ENCODE data around the gene CPT1A. TPM values are rescaled to one million over a fixed set of nuclear protein-coding genes. Genes with fewer than 3 reads are reported as not detected.

The CPT1A gene
- total and polyA plus RNA-seq, 8 donors = 7.0 to 103 (median 30.1) TPM

DNA sequence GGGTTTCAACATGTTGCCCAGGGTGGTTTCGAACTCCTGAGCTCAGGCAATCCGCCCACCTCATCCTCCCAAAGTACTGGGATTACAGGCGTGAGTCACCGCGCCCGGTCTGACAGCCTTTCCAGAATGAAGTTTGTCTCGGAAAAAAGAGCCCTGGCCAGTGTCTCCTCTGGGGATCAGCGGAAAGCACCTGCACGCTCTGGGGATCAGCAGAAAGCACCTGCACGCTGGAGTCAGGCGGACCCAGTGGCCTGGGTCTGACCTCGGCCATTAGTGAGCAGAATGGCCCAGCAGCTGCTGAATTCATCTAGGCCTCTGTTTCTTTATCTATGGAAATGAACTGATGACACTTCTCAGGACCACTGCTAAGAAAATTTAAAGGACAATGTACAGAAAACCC is 79.9 kb downstream of the CPT1A start:
- peaks cover 64 to 100% (median 100%) of the 10 kb centered on the region in 4 donors for H3K36me3 ChIP-seq
- no peaks in the 10 kb centered on the region for H3K9me3 ChIP-seq
- DNase-seq = no peak
- 81 to 89% (median 85%) methylated on average over 12 of the region's 12 CpGs for WGBS, 5 donors
- H3K4me3 ChIP-seq = no peak overlapping the region
- no peak overlapping the region for H3K27ac ChIP-seq
- TF ChIP-seq POLR2A (IDR thresholded peaks at IDR 0.05) (no peak), POLR2AphosphoS5 (IDR thresholded peaks at IDR 0.05) (no peak), EP300 (IDR thresholded peaks at IDR 0.05) (no peak)
- TF ChIP-seq, protein P1, sequence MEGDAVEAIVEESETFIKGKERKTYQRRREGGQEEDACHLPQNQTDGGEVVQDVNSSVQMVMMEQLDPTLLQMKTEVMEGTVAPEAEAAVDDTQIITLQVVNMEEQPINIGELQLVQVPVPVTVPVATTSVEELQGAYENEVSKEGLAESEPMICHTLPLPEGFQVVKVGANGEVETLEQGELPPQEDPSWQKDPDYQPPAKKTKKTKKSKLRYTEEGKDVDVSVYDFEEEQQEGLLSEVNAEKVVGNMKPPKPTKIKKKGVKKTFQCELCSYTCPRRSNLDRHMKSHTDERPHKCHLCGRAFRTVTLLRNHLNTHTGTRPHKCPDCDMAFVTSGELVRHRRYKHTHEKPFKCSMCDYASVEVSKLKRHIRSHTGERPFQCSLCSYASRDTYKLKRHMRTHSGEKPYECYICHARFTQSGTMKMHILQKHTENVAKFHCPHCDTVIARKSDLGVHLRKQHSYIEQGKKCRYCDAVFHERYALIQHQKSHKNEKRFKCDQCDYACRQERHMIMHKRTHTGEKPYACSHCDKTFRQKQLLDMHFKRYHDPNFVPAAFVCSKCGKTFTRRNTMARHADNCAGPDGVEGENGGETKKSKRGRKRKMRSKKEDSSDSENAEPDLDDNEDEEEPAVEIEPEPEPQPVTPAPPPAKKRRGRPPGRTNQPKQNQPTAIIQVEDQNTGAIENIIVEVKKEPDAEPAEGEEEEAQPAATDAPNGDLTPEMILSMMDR (IDR thresholded peaks at IDR 0.05) = no peak
- intact Hi-C loops (cut with DNase I; ENCODE audit: low total_unique reads) = no loop called here
- H3K27me3 ChIP-seq = no peaks in the 10 kb centered on the region
- H3K4me1 ChIP-seq = no peaks in the 10 kb centered on the region

DNA sequence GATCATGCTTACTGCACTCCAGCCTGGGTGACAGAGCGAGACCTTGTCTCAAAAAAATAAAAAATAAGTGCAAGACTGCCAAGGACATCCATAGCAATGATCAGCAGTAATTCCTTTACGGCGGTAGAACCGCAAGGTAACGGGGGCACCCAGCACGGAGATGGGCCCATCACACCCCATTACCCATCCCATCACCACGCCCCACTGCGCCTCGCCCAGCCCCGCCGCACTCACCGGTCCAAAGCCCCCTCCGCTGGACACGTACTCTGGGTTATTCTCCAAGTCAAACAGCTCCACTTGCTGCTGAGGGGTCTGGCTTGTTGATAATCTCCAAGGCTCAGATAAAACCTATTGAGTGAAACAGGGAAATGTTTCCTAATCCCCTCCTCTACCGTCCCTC is 81.7 kb downstream of the CPT1A start:
- H3K27me3 ChIP-seq = no peaks in the 10 kb centered on the region
- H3K4me3 ChIP-seq = no peak overlapping the region
- H3K9me3 ChIP-seq = no peaks in the 10 kb centered on the region
- H3K36me3 ChIP-seq = peaks cover 57 to 100% (median 93%) of the 10 kb centered on the region in 4 donors
- no peak for DNase-seq
- intact Hi-C loops (cut with DNase I; ENCODE audit: low total_unique reads) = no loop called here
- H3K4me1 ChIP-seq = no peaks in the 10 kb centered on the region
- H3K27ac ChIP-seq = no peak overlapping the region
- WGBS, 5 donors = 83 to 93% (median 89%) methylated on average over 15 of the region's 15 CpGs
- no peak for TF ChIP-seq POLR2AphosphoS5 (IDR thresholded peaks at IDR 0.05)
- TF ChIP-seq, protein P1 (IDR thresholded peaks at IDR 0.05) = no peak
- no peak for TF ChIP-seq POLR2A (IDR thresholded peaks at IDR 0.05)
- no peak for TF ChIP-seq EP300 (IDR thresholded peaks at IDR 0.05)

DNA sequence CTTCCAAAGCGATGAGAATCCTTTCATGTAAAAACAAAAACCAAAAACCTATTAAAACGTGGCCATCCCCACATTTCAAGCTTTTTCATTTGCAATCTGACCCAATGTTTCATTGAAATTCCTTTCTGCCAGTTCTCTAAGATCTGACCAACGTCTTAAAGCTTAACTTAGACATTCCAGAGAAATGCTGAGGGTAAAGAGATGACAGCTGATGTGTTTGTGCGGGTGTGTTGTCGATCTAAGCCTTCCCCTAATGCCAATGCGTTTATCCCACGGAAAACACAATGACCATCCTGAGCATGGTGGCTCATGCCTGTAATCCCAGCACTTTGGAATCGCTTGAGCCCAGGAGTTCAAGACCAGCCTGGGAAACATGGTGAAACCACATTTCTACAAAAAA is 84.0 kb downstream of the CPT1A start:
- no peaks in the 10 kb centered on the region for H3K27me3 ChIP-seq
- 80 to 88% (median 84%) methylated on average over 8 of the region's 8 CpGs for WGBS, 5 donors
- intact Hi-C loops (cut with DNase I; ENCODE audit: low total_unique reads) = no loop called here
- H3K27ac ChIP-seq = no peak overlapping the region
- TF ChIP-seq, protein P1 (IDR thresholded peaks at IDR 0.05) = no peak
- TF ChIP-seq POLR2AphosphoS5 (IDR thresholded peaks at IDR 0.05) = no peak
- TF ChIP-seq POLR2A (IDR thresholded peaks at IDR 0.05) = no peak
- no peak for TF ChIP-seq EP300 (IDR thresholded peaks at IDR 0.05)
- H3K4me3 ChIP-seq = no peak overlapping the region
- DNase-seq = no peak
- no peaks in the 10 kb centered on the region for H3K9me3 ChIP-seq
- H3K4me1 ChIP-seq = no peaks in the 10 kb centered on the region
- H3K36me3 ChIP-seq = peaks cover 50 to 88% (median 75%) of the 10 kb centered on the region in 4 donors

DNA sequence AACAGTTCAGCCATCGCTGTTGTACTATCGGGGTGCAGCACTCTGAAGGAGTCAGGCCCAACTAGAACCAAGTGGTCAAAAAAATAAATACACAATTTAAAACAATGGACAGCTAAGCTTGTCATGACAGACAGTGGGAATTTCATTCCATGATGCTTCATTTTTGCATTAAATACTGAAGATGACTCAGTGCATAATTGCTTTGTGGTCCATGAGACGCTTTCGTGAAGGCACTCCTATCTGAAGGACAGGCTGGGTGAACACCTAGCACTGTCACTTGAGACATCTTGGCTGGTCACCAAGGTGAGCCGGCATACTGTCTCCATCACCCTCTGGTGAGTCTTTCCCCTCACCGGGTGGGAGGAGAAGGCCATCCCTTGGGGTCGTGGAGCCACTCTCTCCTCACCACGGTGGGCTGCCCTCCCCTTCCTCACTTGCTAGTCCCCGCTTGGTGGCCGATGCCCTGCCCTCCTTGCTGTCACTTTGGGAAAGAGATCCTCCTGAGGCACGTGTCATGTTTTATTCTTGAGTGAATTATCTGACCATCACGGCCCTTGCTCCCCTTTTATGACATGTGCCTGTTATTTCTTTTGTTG is 85.4 kb downstream of the CPT1A start:
- Histone ChIP-seq H3K27me3 (no peaks in the 10 kb centered on the region), H3K9me3 (no peaks in the 10 kb centered on the region), H3K36me3 (peaks cover 40 to 74% (median 61%) of the 10 kb centered on the region in 4 donors), H3K4me1 (peaks cover 0 to 9% (median 8%) of the 10 kb centered on the region in 4 donors), H3K27ac (no peak overlapping the region), H3K4me3 (no peak overlapping the region)
- intact Hi-C loops (cut with DNase I; ENCODE audit: low total_unique reads) = no loop called here
- TF ChIP-seq, protein P1 (IDR thresholded peaks at IDR 0.05) = no peak
- no peak for TF ChIP-seq POLR2A (IDR thresholded peaks at IDR 0.05)
- no peak for TF ChIP-seq POLR2AphosphoS5 (IDR thresholded peaks at IDR 0.05)
- no peak for TF ChIP-seq EP300 (IDR thresholded peaks at IDR 0.05)
- 84 to 95% (median 92%) methylated on average over 11 to 12 of the region's 12 CpGs for WGBS, 5 donors
- no peak for DNase-seq
